Loucy (cell line): ENCODE results near the gene UPK3B.
"Not testable (repeated sequence)": the region's sequence is repeated elsewhere in the genome, so short reads cannot be mapped to it uniquely, and the experiment has no call there.

Experiments used
- EZH2phosphoT487 ChIP-seq: fragments of 200-600 bp; IDR thresholded peaks from 2 replicates; pipeline ENCODE4 v1.6.1; 2018; ENCODE audit warnings: antibody characterized with exemption, mild to moderate bottlenecking, moderate library complexity, borderline replicate concordance
- TF ChIP-seq, protein P1 (sequence below): fragments of 200-600 bp; sonication (generic); conservative IDR thresholded peaks from 2 replicates; pipeline ENCODE4 v1.5.1; 2014; ENCODE audit warnings: mild to moderate bottlenecking, antibody characterized with exemption, low read length

GRCh38 chr7:76526183-76526582, 15.8 kb downstream of the UPK3B start:
- TF ChIP-seq, protein P1, sequence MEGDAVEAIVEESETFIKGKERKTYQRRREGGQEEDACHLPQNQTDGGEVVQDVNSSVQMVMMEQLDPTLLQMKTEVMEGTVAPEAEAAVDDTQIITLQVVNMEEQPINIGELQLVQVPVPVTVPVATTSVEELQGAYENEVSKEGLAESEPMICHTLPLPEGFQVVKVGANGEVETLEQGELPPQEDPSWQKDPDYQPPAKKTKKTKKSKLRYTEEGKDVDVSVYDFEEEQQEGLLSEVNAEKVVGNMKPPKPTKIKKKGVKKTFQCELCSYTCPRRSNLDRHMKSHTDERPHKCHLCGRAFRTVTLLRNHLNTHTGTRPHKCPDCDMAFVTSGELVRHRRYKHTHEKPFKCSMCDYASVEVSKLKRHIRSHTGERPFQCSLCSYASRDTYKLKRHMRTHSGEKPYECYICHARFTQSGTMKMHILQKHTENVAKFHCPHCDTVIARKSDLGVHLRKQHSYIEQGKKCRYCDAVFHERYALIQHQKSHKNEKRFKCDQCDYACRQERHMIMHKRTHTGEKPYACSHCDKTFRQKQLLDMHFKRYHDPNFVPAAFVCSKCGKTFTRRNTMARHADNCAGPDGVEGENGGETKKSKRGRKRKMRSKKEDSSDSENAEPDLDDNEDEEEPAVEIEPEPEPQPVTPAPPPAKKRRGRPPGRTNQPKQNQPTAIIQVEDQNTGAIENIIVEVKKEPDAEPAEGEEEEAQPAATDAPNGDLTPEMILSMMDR: not testable (repeated sequence)
- TF ChIP-seq EZH2phosphoT487: not testable (repeated sequence)
